Body of pancreas (tissue), 4 donors: ENCODE data around the gene CAMK2A. TPM values are rescaled to one million over a fixed set of nuclear protein-coding genes. Genes with fewer than 3 reads are reported as not detected.

ENCODE experiments used
- ATAC-seq: fragments of 150-250 bp; one replicate; pipeline ENCODE4 v1.9.1; 2016
- DNase-seq, 4 donors: peaks; one replicate each; pipeline ENCODE4 v3.0.0-alpha.2; 2019
- H3K27ac ChIP-seq, 4 donors: fragments of 200-600 bp; sonication (generic); 1 replicate in 3 of 4; 2 replicates in 1 of 4; pipeline versions ENCODE4 v1.5.1 to v1.6.1; 2016 to 2019; ENCODE audit warnings: mild to moderate bottlenecking in 1 of 4, mixed read lengths in 1 of 4, moderate library complexity in 1 of 4
- H3K27me3 ChIP-seq, 2 donors: fragments of 200-600 bp; sonication (generic); one replicate each; pipeline ENCODE4 v1.6.0; 2016; ENCODE audit warnings: mild to moderate bottlenecking in 1 of 2
- H3K36me3 ChIP-seq, 2 donors: fragments of 200-600 bp; sonication (generic); replicated peaks in 1 of 2; 2 replicates each; pipeline ENCODE4 v1.5.1; 2016; ENCODE audit warnings: low read depth in 2 of 2; ENCODE audit not compliant: insufficient read depth in 1 of 2
- H3K4me1 ChIP-seq: fragments of 200-600 bp; sonication (generic); one replicate; pipeline ENCODE4 v1.6.0; 2016
- H3K4me3 ChIP-seq, 2 donors: fragments of 200-600 bp; sonication (generic); 1 replicate in 1 of 2; 2 replicates in 1 of 2; pipeline ENCODE4 v1.5.1; 2016 to 2019
- H3K9me3 ChIP-seq, 3 donors: fragments of 200-600 bp; sonication (generic); 1 replicate in 2 of 3; 2 replicates in 1 of 3; pipeline ENCODE4 v1.5.1; 2016
- POLR2A ChIP-seq, 3 donors: fragments of 450-650 bp; IDR thresholded peaks; one replicate each; pipeline ENCODE4 v1.6.1; 2016; ENCODE audit warnings: antibody characterized with exemption in 3 of 3, mild to moderate bottlenecking in 2 of 3
- WGBS, 2 donors: methylation state at CpG; one replicate each; pipeline ENCODE4 v1.1.5; 2017; 5-methylcytosine and 5-hydroxymethylcytosine counted together
- intact Hi-C: fragments of 100-400 bp; cut with DNase I; formaldehyde crosslinking; loops from one replicate; pipeline ENCODE4 v1.15.1; 2023
- total RNA-seq, 2 donors: library from RNA; depleted of rRNA; stranded (reverse); fragments of >200 nt; gene quantifications; one replicate each; pipeline ENCODE4 v1.1.0, GENCODE V29; 2016
- TF ChIP-seq, protein P1 (sequence below), 7 experiments: fragments of 450-650 bp in 4 of 7; fragments of 200-600 bp in 3 of 7; sonication (generic) in 3 of 7; IDR thresholded peaks; one replicate each; pipeline ENCODE4 v1.5.1; 2016 to 2019; ENCODE audit warnings: antibody characterized with exemption in 7 of 7

CAMK2A gene
- total RNA-seq, 2 donors from 2014 or later, result 0.26 TPM; not detected in 1

DNA sequence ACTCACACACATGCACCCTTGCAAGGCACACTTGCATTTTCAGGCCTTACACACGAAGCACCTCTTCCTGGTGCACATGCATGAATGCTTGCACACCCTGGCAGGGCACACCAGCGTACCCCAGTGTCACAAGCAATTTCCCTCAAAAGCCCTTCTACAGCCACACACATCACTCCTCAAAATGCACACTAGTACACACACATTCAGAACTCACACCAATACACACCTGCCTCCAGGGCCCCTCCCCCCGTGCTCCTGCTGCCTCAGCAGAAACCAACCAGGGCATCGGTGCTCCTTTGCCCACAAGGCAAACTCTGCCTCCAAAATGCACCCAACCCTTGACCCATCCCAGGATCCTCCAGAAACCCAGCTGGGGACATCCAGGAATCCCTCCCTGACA lies 1.2 kb downstream of the CAMK2A start:
- WGBS, 2 donors, result 78 to 81% methylated on average over 4 of the region's 4 CpGs
- TF ChIP-seq POLR2A (IDR thresholded peaks at IDR 0.05), result no peak
- TF ChIP-seq, protein P1, sequence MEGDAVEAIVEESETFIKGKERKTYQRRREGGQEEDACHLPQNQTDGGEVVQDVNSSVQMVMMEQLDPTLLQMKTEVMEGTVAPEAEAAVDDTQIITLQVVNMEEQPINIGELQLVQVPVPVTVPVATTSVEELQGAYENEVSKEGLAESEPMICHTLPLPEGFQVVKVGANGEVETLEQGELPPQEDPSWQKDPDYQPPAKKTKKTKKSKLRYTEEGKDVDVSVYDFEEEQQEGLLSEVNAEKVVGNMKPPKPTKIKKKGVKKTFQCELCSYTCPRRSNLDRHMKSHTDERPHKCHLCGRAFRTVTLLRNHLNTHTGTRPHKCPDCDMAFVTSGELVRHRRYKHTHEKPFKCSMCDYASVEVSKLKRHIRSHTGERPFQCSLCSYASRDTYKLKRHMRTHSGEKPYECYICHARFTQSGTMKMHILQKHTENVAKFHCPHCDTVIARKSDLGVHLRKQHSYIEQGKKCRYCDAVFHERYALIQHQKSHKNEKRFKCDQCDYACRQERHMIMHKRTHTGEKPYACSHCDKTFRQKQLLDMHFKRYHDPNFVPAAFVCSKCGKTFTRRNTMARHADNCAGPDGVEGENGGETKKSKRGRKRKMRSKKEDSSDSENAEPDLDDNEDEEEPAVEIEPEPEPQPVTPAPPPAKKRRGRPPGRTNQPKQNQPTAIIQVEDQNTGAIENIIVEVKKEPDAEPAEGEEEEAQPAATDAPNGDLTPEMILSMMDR (IDR thresholded peaks at IDR 0.05), result no peak
- H3K9me3 ChIP-seq, result no peaks in the 10 kb centered on the region
- H3K27ac ChIP-seq, result no peak overlapping the region
- H3K36me3 ChIP-seq, result no peaks in the 10 kb centered on the region
- H3K4me3 ChIP-seq, result no peak overlapping the region
- no peak for DNase-seq
- intact Hi-C loops, result no loop called here
- no peaks in the 10 kb centered on the region for H3K27me3 ChIP-seq
- H3K4me1 ChIP-seq, result no peaks in the 10 kb centered on the region
- ATAC-seq, result no peak

DNA sequence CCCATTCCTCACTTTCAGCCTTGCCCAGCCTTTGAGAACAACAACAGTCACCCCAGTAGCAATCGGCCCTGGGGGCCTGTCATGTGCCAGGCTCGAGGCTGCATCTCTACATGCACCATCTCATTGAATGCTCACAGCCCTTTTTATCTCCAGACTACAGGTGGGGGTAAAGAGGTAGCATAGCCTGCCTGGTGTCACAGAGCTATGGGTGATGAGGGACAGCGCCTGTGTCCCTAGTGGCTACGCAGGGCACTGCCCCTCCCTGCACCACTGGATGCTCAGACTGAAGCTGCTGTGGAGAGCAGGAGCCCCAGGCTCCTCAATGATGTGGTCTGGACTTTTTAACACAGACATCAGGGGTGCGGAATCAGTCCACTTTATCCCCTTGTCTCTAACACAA lies 2.8 kb downstream of the CAMK2A start:
- 40 to 56% methylated on average over 1 to 5 of the region's 5 CpGs for WGBS, 2 donors
- H3K27ac ChIP-seq, result no peak overlapping the region
- no peak overlapping the region for H3K4me3 ChIP-seq
- TF ChIP-seq, protein P1 (IDR thresholded peaks at IDR 0.05), result peak in 3 of 7 experiments; percentile 12 to 37 (median 17)
- TF ChIP-seq POLR2A (IDR thresholded peaks at IDR 0.05), result no peak
- intact Hi-C loops, result no loop called here
- ATAC-seq (peak; percentile 40), DNase-seq (peak in 1 of 4 donors; percentile 33)
- no peaks in the 10 kb centered on the region for H3K36me3 ChIP-seq
- no peaks in the 10 kb centered on the region for H3K9me3 ChIP-seq
- no peaks in the 10 kb centered on the region for H3K27me3 ChIP-seq
- H3K4me1 ChIP-seq, result no peaks in the 10 kb centered on the region

DNA sequence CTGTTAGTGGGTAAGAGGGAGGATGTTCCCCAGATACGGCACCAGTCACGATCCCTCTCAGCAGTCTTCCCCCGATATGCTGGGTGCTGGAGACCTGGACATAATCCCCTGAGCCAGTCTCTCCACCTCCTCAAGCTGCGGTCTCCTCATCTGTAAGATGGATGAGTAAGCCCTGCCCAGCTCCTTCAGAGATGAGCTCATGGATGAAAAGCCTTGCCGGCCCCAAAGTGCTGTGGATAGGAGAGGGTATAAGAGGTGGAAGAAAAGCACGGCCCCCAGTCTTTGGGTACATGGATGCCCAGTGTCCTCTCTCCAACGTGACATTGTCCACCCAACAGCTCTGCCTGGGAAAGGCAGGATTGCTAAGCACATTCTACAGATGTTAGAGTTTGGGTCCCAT lies 4.5 kb downstream of the CAMK2A start:
- no peak for ATAC-seq
- no peak overlapping the region for H3K27ac ChIP-seq
- WGBS, 2 donors, result 86 to 90% methylated on average over 6 to 7 of the region's 7 CpGs
- no peak for DNase-seq
- no peak overlapping the region for H3K4me3 ChIP-seq
- no peaks in the 10 kb centered on the region for H3K9me3 ChIP-seq
- no peaks in the 10 kb centered on the region for H3K36me3 ChIP-seq
- TF ChIP-seq, protein P1 (IDR thresholded peaks at IDR 0.05), result no peak
- no peak for TF ChIP-seq POLR2A (IDR thresholded peaks at IDR 0.05)
- no peaks in the 10 kb centered on the region for H3K27me3 ChIP-seq
- no peaks in the 10 kb centered on the region for H3K4me1 ChIP-seq
- intact Hi-C loops, result no loop called here

DNA sequence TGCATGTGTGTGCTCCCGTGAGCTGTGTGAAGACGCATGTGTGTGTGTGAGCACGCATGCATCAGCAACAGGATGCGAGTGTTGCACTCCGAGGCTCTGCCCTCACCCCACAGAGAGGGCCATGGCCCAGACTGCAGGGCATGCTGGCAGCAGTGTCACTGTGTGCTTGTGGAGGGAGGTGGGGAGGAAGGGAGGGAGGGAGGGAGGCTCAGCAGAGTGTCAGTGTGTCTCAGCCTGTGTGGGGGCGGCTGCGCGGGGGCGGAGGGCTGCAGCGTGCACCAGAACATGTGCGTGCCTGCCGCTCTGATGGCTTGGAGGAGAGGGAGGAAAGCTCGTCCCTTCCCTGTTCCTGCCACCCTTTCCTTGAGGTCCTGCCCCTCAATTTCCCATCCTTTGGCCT lies 5.3 kb downstream of the CAMK2A start:
- TF ChIP-seq, protein P1 (IDR thresholded peaks at IDR 0.05), result no peak
- TF ChIP-seq POLR2A (IDR thresholded peaks at IDR 0.05), result no peak
- intact Hi-C loops, result no loop called here
- Histone ChIP-seq H3K4me1 (no peaks in the 10 kb centered on the region), H3K36me3 (no peaks in the 10 kb centered on the region), H3K4me3 (no peak overlapping the region), H3K9me3 (no peaks in the 10 kb centered on the region), H3K27ac (no peak overlapping the region), H3K27me3 (no peaks in the 10 kb centered on the region)
- 75 to 83% methylated on average over 13 of the region's 13 CpGs for WGBS, 2 donors
- DNase-seq (no peak), ATAC-seq (no peak)

DNA sequence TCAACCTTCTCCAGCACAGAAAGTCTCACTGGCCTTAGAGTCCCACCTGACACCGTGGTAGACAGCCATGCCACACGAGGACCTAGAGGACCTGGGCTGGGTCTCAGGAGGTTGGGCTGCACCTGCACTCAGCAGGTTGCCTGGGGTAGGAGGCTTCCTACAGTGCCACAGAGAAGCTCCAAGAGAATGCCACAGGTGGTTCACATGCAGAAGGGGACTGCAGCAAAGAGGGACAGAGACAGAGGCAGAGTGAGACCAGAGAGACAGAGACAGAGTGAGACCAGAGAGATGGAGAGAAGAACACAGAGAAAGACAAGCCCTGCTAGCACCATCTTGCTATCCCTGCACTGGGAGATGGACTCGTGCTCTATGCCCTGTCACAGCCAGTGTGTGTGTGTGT lies 5.7 kb downstream of the CAMK2A start:
- Histone ChIP-seq H3K36me3 (no peaks in the 10 kb centered on the region), H3K27ac (no peak overlapping the region), H3K4me1 (no peaks in the 10 kb centered on the region), H3K4me3 (no peak overlapping the region), H3K27me3 (no peaks in the 10 kb centered on the region), H3K9me3 (no peaks in the 10 kb centered on the region)
- DNase-seq (no peak), ATAC-seq (no peak)
- TF ChIP-seq, protein P1 (IDR thresholded peaks at IDR 0.05), result no peak
- no peak for TF ChIP-seq POLR2A (IDR thresholded peaks at IDR 0.05)
- 68 to 74% methylated on average over 3 of the region's 3 CpGs for WGBS, 2 donors
- intact Hi-C loops, result no loop called here
